OCI-LY7 (cell line): Measurements from ENCODE around the gene CDK15. TPM values are rescaled to one million over a fixed set of nuclear protein-coding genes. Genes with fewer than 3 reads are reported as not detected.
A peak's percentile ranks its signal among the peaks of the same experiment; 100 is the strongest.
"Not testable (repeated sequence)": the region's sequence is repeated elsewhere in the genome, so short reads cannot be mapped to it uniquely, and the experiment has no call there.

Experiments used
- BruUV-seq: library from RNA; stranded (reverse); fragments of 400-500 nt; replicated peaks from 2 replicates; lab custom pipeline; 2021; lab: Mats Ljungman, UMichigan
- CTCF ChIA-PET: fragments of 300-600 bp; sonication (Branson Sonifier 250); formaldehyde crosslinking; loops from one replicate; lab custom pipeline; 2022; ENCODE audit warnings: antibody characterized with exemption; ENCODE audit not compliant: unreplicated experiment; lab: Charles Lee
- POLR2A ChIA-PET: fragments of 300-600 bp; sonication (Branson Sonifier 250); formaldehyde crosslinking; loops from one replicate; lab custom pipeline; 2022; ENCODE audit warnings: antibody characterized with exemption; lab: Charles Lee
- DNase-seq: peaks from one replicate; pipeline ENCODE4 v3.0.0-alpha.2; 2015; ENCODE audit warnings: low spot score
- H2AFZ ChIP-seq: fragments of 200-600 bp; sonication (generic), shearing (Covaris generic); 2 replicates; pipeline ENCODE4 v1.6.1; 2014; ENCODE audit warnings: mild to moderate bottlenecking, antibody characterized with exemption, low read length, moderate library complexity
- H3K27ac ChIP-seq: fragments of 200-600 bp; sonication (generic); 2 replicates; pipeline ENCODE4 v1.5.1; 2014; ENCODE audit warnings: mixed run types, low read depth, mild to moderate bottlenecking, moderate library complexity, low read length, inconsistent platforms; ENCODE audit not compliant: poor library complexity, severe bottlenecking
- H3K36me3 ChIP-seq: fragments of 200-600 bp; sonication (generic); 2 replicates; pipeline ENCODE4 v1.6.1; 2014; ENCODE audit warnings: mild to moderate bottlenecking, antibody characterized with exemption, low read length, moderate library complexity, mixed read lengths; ENCODE audit not compliant: insufficient read depth
- H3K4me1 ChIP-seq: fragments of 200-600 bp; sonication (generic); 2 replicates; pipeline ENCODE4 v1.5.1; 2014; ENCODE audit warnings: mild to moderate bottlenecking, low read length; ENCODE audit not compliant: insufficient read depth, poor library complexity, severe bottlenecking
- H3K4me2 ChIP-seq: fragments of 200-600 bp; sonication (generic); 2 replicates; pipeline ENCODE4 v1.6.1; 2014; ENCODE audit warnings: mild to moderate bottlenecking, low read length
- H3K4me3 ChIP-seq: fragments of 200-600 bp; sonication (generic); 2 replicates; pipeline ENCODE4 v1.5.1; 2014; ENCODE audit warnings: mild to moderate bottlenecking, low read depth, low read length; ENCODE audit not compliant: poor library complexity, severe bottlenecking
- H3K79me2 ChIP-seq: fragments of 200-600 bp; sonication (generic); 2 replicates; pipeline ENCODE4 v1.6.1; 2016; ENCODE audit warnings: low read depth, mild to moderate bottlenecking, low read length, moderate library complexity, mixed read lengths; ENCODE audit not compliant: insufficient read depth
- H3K9me2 ChIP-seq: fragments of 200-600 bp; sonication (generic); 2 replicates; pipeline ENCODE4 v1.6.1; 2016; ENCODE audit warnings: mild to moderate bottlenecking, low read length, mixed read lengths; ENCODE audit not compliant: insufficient read depth
- H3K9me3 ChIP-seq: fragments of 200-600 bp; sonication (generic); 2 replicates; pipeline ENCODE4 v1.6.1; 2014; ENCODE audit warnings: mild to moderate bottlenecking, mixed run types, low read length, mixed read lengths
- H4K20me1 ChIP-seq: fragments of 200-600 bp; sonication (generic); 2 replicates; pipeline ENCODE4 v1.6.1; 2014; ENCODE audit warnings: mild to moderate bottlenecking, antibody characterized with exemption, low read length, moderate library complexity, mixed read lengths; ENCODE audit not compliant: insufficient read depth
- EZH2phosphoT487 ChIP-seq: fragments of 200-600 bp; sonication (generic); IDR thresholded peaks from 2 replicates; pipeline ENCODE4 v1.6.1; 2018; ENCODE audit warnings: low read depth, borderline replicate concordance, mild to moderate bottlenecking, mixed run types, antibody characterized with exemption, low read length, moderate library complexity, mixed read lengths
- intact Hi-C: fragments of 100-400 bp; cut with micrococcal nuclease; formaldehyde crosslinking; loops from one replicate; pipeline ENCODE4 v1.10.0; 2022; ENCODE audit not compliant: unreplicated experiment
- total RNA-seq, 2 experiments: library from RNA; depleted of rRNA in 1 of 2; stranded (reverse); fragments of >200 nt in 1 of 2; shearing (Covaris generic) in 1 of 2; gene quantifications; 2 replicates each; pipeline ENCODE4 v1.2.3, GENCODE V29; 2014 to 2022
- TF ChIP-seq, protein P1 (sequence below): fragments of 200-600 bp; sonication (generic); conservative IDR thresholded peaks from 2 replicates; pipeline ENCODE4 v1.5.1; 2014; ENCODE audit warnings: mild to moderate bottlenecking, antibody characterized with exemption, low read length, moderate library complexity, mixed read lengths

The CDK15 gene
- total RNA-seq, 2 experiments from 2014 or later, result not detected

- BruUV-seq, result no TSS peak
- Histone ChIP-seq H3K9me3 (no peaks in the 10 kb centered on the region), H3K4me1 (peaks cover 7% of the 10 kb centered on the region), H3K36me3 (no peaks in the 10 kb centered on the region), H2AFZ (no peak overlapping the region), H3K9me2 (no peaks in the 10 kb centered on the region), H3K79me2 (no peaks in the 10 kb centered on the region), H3K4me3 (no peak overlapping the region), H4K20me1 (no peaks in the 10 kb centered on the region), H3K4me2 (no peak overlapping the region), H3K27ac (no peak overlapping the region)
- DNase-seq, result no peak
- ChIA-PET CTCF (no interaction called here), POLR2A (no interaction called here)
- TF ChIP-seq, protein P1, sequence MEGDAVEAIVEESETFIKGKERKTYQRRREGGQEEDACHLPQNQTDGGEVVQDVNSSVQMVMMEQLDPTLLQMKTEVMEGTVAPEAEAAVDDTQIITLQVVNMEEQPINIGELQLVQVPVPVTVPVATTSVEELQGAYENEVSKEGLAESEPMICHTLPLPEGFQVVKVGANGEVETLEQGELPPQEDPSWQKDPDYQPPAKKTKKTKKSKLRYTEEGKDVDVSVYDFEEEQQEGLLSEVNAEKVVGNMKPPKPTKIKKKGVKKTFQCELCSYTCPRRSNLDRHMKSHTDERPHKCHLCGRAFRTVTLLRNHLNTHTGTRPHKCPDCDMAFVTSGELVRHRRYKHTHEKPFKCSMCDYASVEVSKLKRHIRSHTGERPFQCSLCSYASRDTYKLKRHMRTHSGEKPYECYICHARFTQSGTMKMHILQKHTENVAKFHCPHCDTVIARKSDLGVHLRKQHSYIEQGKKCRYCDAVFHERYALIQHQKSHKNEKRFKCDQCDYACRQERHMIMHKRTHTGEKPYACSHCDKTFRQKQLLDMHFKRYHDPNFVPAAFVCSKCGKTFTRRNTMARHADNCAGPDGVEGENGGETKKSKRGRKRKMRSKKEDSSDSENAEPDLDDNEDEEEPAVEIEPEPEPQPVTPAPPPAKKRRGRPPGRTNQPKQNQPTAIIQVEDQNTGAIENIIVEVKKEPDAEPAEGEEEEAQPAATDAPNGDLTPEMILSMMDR, result no peak
- no peak for TF ChIP-seq EZH2phosphoT487
- intact Hi-C loops, result no loop called here
These were observed 9.0 kb upstream of the CDK15 start for GRCh38 chr2:201797175-201797840.

GRCh38 chr2:201798252-201798913, 8.0 kb upstream of the CDK15 start:
- Histone ChIP-seq H2AFZ (no peak overlapping the region), H3K79me2 (no peaks in the 10 kb centered on the region), H3K9me3 (no peaks in the 10 kb centered on the region), H3K36me3 (no peaks in the 10 kb centered on the region), H4K20me1 (no peaks in the 10 kb centered on the region), H3K9me2 (no peaks in the 10 kb centered on the region), H3K4me3 (no peak overlapping the region), H3K4me2 (no peak overlapping the region), H3K4me1 (peaks cover 7% of the 10 kb centered on the region), H3K27ac (no peak overlapping the region)
- TF ChIP-seq, protein P1, result no peak
- no peak for TF ChIP-seq EZH2phosphoT487
- POLR2A ChIA-PET, result no interaction called here
- no peak for DNase-seq
- intact Hi-C loops, result no loop called here
- BruUV-seq, result no TSS peak
- CTCF ChIA-PET, result no interaction called here

- POLR2A ChIA-PET, H3K9me3 ChIP-seq, H3K9me2 ChIP-seq, CTCF ChIA-PET, H2AFZ ChIP-seq, H3K36me3 ChIP-seq, BruUV-seq, DNase-seq, H3K79me2 ChIP-seq, H3K4me3 ChIP-seq, H3K4me1 ChIP-seq, H3K4me2 ChIP-seq, intact Hi-C loops, H4K20me1 ChIP-seq, H3K27ac ChIP-seq: not testable (repeated sequence)
- TF ChIP-seq, protein P1, result peak; percentile 36; the same call in 1 of the 2 replicates
These were observed 7.4 kb upstream of the CDK15 start for GRCh38 chr2:201798914-201799285.
